ENCODE results near the gene CYBRD1.

- TF ChIP-seq CTCF (conservative IDR thresholded peaks at IDR 0.05 in 1 of 2, IDR thresholded peaks at IDR 0.05 in 1 of 2; ENCODE audit: low read depth in 1 of 2, low read length in 2 of 2) = no peak
- no peak for TF ChIP-seq EZH2 (IDR thresholded peaks at IDR 0.05; ENCODE audit: low read length, missing control alignments)
Observed at GRCh38 chr2:171475979-171476378, 46.3 kb upstream of the CYBRD1 start.
